H1 (cell line): ENCODE results near the gene TCN2. TPM values are rescaled to one million over a fixed set of nuclear protein-coding genes. Genes with fewer than 3 reads are reported as not detected.

Experiments
- CEBPB ChIP-seq: IDR thresholded peaks from 2 replicates; pipeline ENCODE4 v1.6.1; 2012; ENCODE audit warnings: low read depth, low read length
- CREB1 ChIP-seq: IDR thresholded peaks from 2 replicates; pipeline ENCODE4 v1.6.1; 2012; ENCODE audit warnings: inconsistent platforms
- E2F6 ChIP-seq: IDR thresholded peaks from 2 replicates; pipeline ENCODE4 v1.6.1; 2012; ENCODE audit warnings: inconsistent platforms
- GABPA ChIP-seq: IDR thresholded peaks from 2 replicates; pipeline ENCODE4 v1.6.1; 2011; ENCODE audit warnings: mild to moderate bottlenecking, low read length, moderate library complexity, borderline replicate concordance; ENCODE audit not compliant: insufficient read depth
- JUND ChIP-seq: IDR thresholded peaks from 2 replicates; pipeline ENCODE4 v1.6.1; 2011; ENCODE audit warnings: mild to moderate bottlenecking, improper control_type of control experiment, low read length
- KDM5A ChIP-seq: fragments of 200-600 bp; IDR thresholded peaks from 2 replicates; pipeline ENCODE4 v1.7.1; 2012; ENCODE audit warnings: mild to moderate bottlenecking, low read length, inconsistent platforms, mixed read lengths
- SP1 ChIP-seq: IDR thresholded peaks from 2 replicates; pipeline ENCODE4 v1.6.1; 2011; ENCODE audit warnings: low read depth, low read length
- SUZ12 ChIP-seq: fragments of 200-600 bp; sonication (generic); IDR thresholded peaks from 2 replicates; pipeline ENCODE4 v1.6.1; 2012; ENCODE audit warnings: mild to moderate bottlenecking, inconsistent platforms, low read length, moderate library complexity, mixed read lengths
- polyA plus RNA-seq, 7 experiments: library from polyadenylated mRNA; depleted of rRNA in 3 of 7; stranded (reverse) in 5 of 7; unstranded in 2 of 7; fragments of >200 nt in 5 of 7; fragments of 200-250 nt in 2 of 7; gene quantifications; 1 replicate in 5 of 7; 2 replicates in 1 of 7; 4 replicates in 1 of 7; pipeline versions ENCODE4 v1.2.1 to v1.2.3, GENCODE V29; 2011 to 2013; ENCODE audit warnings: missing spikeins in 2 of 7, mixed read lengths in 2 of 7
- total RNA-seq: library from RNA; stranded (reverse); fragmentation: NEBNext Ultra II Directional; extraction: Animal tissue kit (Norgen Biotek cat#: 25700); gene quantifications from 2 replicates; pipeline ENCODE4 v1.2.1, GENCODE V29; 2021

TCN2 gene
- total and polyA plus RNA-seq, 2 of the 8 experiments (the other 6 are each of a cell fraction or from before 2014, with no cell fraction given): 30.0 to 87.8 TPM

GRCh38 chr22:30674482-30674881 lies 67.5 kb downstream of the TCN2 start (continued):
- TF ChIP-seq CEBPB (no peak), KDM5A (no peak), JUND (no peak), E2F6 (no peak), CREB1 (no peak), SP1 (no peak), SUZ12 (no peak), GABPA (no peak)
